ENCODE data around the gene AFF2.

The AFF2 gene

GRCh38 chrX:148874636-148875246 is 374.3 kb downstream of the AFF2 start:
- DNase-seq (ENCODE audit: extremely low read depth, low read depth), result no peak

GRCh38 chrX:148878371-148878770 is 378.0 kb downstream of the AFF2 start:
- no peak for TF ChIP-seq CTCF (IDR thresholded peaks at IDR 0.05; ENCODE audit: low read depth, low read length)
- no peak for DNase-seq (ENCODE audit: extremely low read depth, low read depth)

More at GRCh38 chrX:148874636-148875246, 374.3 kb downstream of the AFF2 start:
- TF ChIP-seq CTCF (IDR thresholded peaks at IDR 0.05; ENCODE audit: low read depth, low read length), result no peak

- no peak for DNase-seq (ENCODE audit: extremely low read depth, low read depth)
Observed at GRCh38 chrX:148885203-148885602, 384.8 kb downstream of the AFF2 start.

GRCh38 chrX:148893395-148893794 is 393.0 kb downstream of the AFF2 start:
- no peak for TF ChIP-seq CTCF (IDR thresholded peaks at IDR 0.05; ENCODE audit: low read depth, low read length)
- no peak for DNase-seq (ENCODE audit: extremely low read depth, low read depth)

More at GRCh38 chrX:148885203-148885602, 384.8 kb downstream of the AFF2 start:
- TF ChIP-seq CTCF (IDR thresholded peaks at IDR 0.05; ENCODE audit: low read depth, low read length), result no peak

- no peak for TF ChIP-seq CTCF (IDR thresholded peaks at IDR 0.05; ENCODE audit: low read depth, low read length)
- DNase-seq (ENCODE audit: extremely low read depth, low read depth), result no peak
Observed at GRCh38 chrX:148902581-148902980, 402.2 kb downstream of the AFF2 start.

- no peak for TF ChIP-seq CTCF (IDR thresholded peaks at IDR 0.05; ENCODE audit: low read depth, low read length)
Observed at GRCh38 chrX:148903176-148903575, 402.8 kb downstream of the AFF2 start.

GRCh38 chrX:148904421-148905111 is 404.1 kb downstream of the AFF2 start:
- TF ChIP-seq CTCF (IDR thresholded peaks at IDR 0.05; ENCODE audit: low read depth, low read length), result no peak
- no peak for DNase-seq (ENCODE audit: extremely low read depth, low read depth)

More at GRCh38 chrX:148903176-148903575, 402.8 kb downstream of the AFF2 start:
- DNase-seq (ENCODE audit: extremely low read depth, low read depth), result no peak

Data from AG09319 (cell line).